ENCODE results near the gene PIK3CD. TPM values are rescaled to one million over a fixed set of nuclear protein-coding genes. Genes with fewer than 3 reads are reported as not detected.

The PIK3CD gene
- total RNA-seq, 1 donor from 2014 or later = 28.3 TPM

DNA sequence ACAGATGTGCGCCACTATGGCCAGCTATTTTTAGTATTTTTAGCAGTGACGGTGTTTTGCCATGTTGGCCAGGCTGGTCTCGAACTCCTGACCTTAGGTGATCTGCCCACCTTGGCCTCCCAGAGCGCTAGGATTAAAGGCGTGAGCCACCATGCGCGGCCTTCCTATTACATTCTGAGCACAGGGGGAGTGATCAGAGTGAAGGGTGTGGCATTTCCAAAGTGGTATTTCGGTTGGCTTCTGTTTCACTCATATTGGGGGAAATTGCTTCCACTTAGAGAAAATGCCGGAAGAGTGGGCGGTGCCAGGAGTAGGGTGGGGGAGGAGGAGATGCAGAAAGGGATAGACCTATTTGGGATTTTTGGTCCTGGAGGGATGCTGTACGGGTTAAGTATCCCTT, 4.3 kb downstream of the PIK3CD start:
- intact Hi-C loops (cut with DNase I) = no loop called here
- peaks cover 32% of the 10 kb centered on the region for H3K4me1 ChIP-seq
- H3K36me3 ChIP-seq = no peaks in the 10 kb centered on the region
- TF ChIP-seq, protein P1, sequence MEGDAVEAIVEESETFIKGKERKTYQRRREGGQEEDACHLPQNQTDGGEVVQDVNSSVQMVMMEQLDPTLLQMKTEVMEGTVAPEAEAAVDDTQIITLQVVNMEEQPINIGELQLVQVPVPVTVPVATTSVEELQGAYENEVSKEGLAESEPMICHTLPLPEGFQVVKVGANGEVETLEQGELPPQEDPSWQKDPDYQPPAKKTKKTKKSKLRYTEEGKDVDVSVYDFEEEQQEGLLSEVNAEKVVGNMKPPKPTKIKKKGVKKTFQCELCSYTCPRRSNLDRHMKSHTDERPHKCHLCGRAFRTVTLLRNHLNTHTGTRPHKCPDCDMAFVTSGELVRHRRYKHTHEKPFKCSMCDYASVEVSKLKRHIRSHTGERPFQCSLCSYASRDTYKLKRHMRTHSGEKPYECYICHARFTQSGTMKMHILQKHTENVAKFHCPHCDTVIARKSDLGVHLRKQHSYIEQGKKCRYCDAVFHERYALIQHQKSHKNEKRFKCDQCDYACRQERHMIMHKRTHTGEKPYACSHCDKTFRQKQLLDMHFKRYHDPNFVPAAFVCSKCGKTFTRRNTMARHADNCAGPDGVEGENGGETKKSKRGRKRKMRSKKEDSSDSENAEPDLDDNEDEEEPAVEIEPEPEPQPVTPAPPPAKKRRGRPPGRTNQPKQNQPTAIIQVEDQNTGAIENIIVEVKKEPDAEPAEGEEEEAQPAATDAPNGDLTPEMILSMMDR (IDR thresholded peaks at IDR 0.05) = no peak
- no peaks in the 10 kb centered on the region for H3K9me3 ChIP-seq
- H3K4me3 ChIP-seq = no peak overlapping the region
- ATAC-seq (no peak), DNase-seq (no peak)
- H3K27me3 ChIP-seq (ENCODE audit: low read depth) = peaks cover 16% of the 10 kb centered on the region
- H3K27ac ChIP-seq = no peak overlapping the region

DNA sequence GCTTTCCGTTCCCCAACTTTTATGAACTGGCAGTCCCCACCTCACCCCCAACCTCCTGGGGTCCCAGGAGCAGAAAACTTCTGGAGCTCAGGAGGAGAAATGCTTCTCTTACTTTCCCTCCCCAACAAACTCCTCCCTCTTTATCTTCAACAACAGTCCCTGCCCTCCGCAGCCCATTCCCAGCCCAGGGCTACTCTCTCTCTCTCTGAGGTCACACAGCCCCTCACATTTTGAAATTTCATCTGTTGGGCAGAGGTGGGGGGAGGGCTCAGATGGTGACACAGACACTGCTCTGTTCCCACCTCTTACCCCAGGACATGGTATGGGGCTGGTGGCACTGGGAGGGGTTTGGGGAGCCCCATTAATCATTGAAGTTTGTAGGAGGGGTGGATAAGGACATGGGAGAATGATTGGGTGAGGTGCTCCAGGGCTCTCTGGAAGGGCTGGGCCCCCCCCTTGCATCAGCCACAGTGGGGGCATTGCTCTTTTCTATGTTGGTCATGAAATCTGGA, 6.0 kb downstream of the PIK3CD start:
- ATAC-seq = no peak
- intact Hi-C loops (cut with DNase I) = no loop called here
- Histone ChIP-seq H3K4me3 (no peak overlapping the region), H3K36me3 (no peaks in the 10 kb centered on the region), H3K9me3 (no peaks in the 10 kb centered on the region), H3K27me3 (ENCODE audit: low read depth) (peaks cover 6% of the 10 kb centered on the region), H3K4me1 (peaks cover 19% of the 10 kb centered on the region), H3K27ac (no peak overlapping the region)
- no peak for DNase-seq
- TF ChIP-seq, protein P1 (IDR thresholded peaks at IDR 0.05) = no peak

DNA sequence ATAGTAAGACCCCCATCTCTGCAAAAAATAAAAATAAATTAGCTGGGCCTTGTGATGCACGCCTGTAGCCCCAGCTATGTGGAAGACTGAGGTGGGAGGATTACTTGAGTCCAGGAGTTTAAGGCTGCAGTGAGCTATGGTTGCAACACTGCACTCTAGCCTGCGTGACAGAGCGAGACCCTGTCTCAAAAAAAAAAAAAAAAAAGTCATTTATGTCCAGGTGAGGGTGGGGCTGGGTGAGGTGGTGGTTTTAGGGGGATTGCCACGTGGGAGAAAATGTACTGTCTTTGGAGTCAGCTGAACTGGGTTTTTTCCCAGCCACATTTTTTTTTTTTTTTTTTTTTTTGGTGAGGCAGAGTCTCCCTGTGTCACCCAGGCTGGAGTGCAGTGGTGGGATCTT, 6.7 kb downstream of the PIK3CD start:
- peaks cover 19% of the 10 kb centered on the region for H3K4me1 ChIP-seq
- TF ChIP-seq, protein P1 (IDR thresholded peaks at IDR 0.05) = no peak
- intact Hi-C loops (cut with DNase I) = no loop called here
- no peaks in the 10 kb centered on the region for H3K36me3 ChIP-seq
- DNase-seq = no peak
- no peak overlapping the region for H3K4me3 ChIP-seq
- H3K27ac ChIP-seq = no peak overlapping the region
- H3K9me3 ChIP-seq = no peaks in the 10 kb centered on the region
- ATAC-seq = no peak
- peaks cover under 1% of the 10 kb centered on the region for H3K27me3 ChIP-seq (ENCODE audit: low read depth)

DNA sequence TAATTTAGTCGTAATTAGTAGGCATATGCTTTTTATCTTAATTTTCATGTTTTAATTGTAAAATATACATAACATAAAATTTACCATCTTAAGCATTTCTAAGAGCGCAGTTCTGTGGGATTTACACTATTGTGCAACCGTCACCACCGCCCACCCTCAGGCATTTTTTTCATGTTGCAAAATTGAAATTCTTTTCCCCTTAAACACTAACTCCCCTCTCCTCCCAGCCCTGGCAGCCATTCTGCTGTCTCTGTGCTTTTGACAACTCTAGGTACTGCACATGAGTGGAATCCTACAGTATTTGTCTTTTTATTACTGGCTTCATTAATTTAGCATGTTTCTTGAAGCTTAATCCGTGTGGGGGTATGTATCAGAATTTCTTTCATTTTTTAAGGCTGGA, 7.8 kb downstream of the PIK3CD start:
- ATAC-seq (peak in 1 of 2 donors; percentile 37), DNase-seq (no peak)
- no peaks in the 10 kb centered on the region for H3K36me3 ChIP-seq
- no peaks in the 10 kb centered on the region for H3K9me3 ChIP-seq
- intact Hi-C loops (cut with DNase I) = no loop called here
- H3K27me3 ChIP-seq (ENCODE audit: low read depth) = no peaks in the 10 kb centered on the region
- H3K4me3 ChIP-seq = no peak overlapping the region
- peaks cover 19% of the 10 kb centered on the region for H3K4me1 ChIP-seq
- no peak overlapping the region for H3K27ac ChIP-seq
- TF ChIP-seq, protein P1 (IDR thresholded peaks at IDR 0.05) = no peak

DNA sequence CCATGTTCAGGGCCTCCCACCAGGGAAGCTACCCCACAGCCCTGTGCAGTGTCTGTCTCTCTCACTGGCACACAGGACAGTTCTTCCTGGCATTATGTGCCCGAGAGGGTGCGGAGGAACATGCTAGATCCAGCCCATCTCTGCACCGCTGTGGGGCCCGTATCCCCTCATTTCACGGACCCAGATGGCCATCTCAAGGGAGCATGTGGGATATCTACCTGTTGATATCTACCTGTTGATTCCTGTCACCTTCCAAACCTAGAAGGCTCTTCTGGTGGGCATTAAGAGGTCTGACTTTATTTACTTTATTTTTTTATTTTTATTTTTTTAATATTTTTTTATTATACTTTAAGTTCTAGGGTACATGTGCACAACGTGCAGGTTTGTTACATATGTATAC, 11.7 kb downstream of the PIK3CD start:
- H3K4me3 ChIP-seq = no peak overlapping the region
- no peak overlapping the region for H3K27ac ChIP-seq
- ATAC-seq (no peak), DNase-seq (no peak)
- peaks cover 15% of the 10 kb centered on the region for H3K4me1 ChIP-seq
- H3K36me3 ChIP-seq = no peaks in the 10 kb centered on the region
- intact Hi-C loops (cut with DNase I) = no loop called here
- H3K27me3 ChIP-seq (ENCODE audit: low read depth) = no peaks in the 10 kb centered on the region
- TF ChIP-seq, protein P1 (IDR thresholded peaks at IDR 0.05) = no peak
- no peaks in the 10 kb centered on the region for H3K9me3 ChIP-seq

DNA sequence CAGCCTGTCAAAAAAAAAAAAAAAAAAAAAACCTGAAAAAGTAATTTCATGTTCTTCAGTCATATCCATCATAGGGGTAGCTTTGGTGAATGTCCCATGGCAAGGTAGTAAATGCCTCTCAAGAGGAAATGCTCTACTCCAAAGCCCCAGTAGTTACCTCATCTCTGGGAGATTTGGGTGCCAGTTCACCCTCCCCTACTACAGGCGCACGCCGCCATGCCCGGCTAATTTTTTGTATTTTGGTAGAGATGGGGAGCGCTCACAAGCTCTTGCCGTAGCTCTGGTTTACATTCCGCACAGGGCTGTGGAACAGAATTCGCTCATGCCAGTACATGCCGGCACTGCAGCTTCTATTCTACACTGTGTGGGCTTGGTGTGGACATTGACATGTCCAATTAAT, 13.7 kb downstream of the PIK3CD start:
- Histone ChIP-seq H3K4me1 (no peaks in the 10 kb centered on the region), H3K9me3 (no peaks in the 10 kb centered on the region), H3K27me3 (ENCODE audit: low read depth) (no peaks in the 10 kb centered on the region), H3K27ac (no peak overlapping the region), H3K36me3 (no peaks in the 10 kb centered on the region), H3K4me3 (no peak overlapping the region)
- TF ChIP-seq, protein P1 (IDR thresholded peaks at IDR 0.05) = no peak
- intact Hi-C loops (cut with DNase I) = no loop called here
- no peak for ATAC-seq
- DNase-seq = no peak

Measured in lower lobe of right lung (tissue), 2 donors.